ENCODE data around the gene IL34. TPM values are rescaled to one million over a fixed set of nuclear protein-coding genes. Genes with fewer than 3 reads are reported as not detected.
"Not testable (repeated sequence)": the region's sequence is repeated elsewhere in the genome, so short reads cannot be mapped to it uniquely, and the experiment has no call there.

The IL34 gene
- total RNA-seq, 1 donor from 2014 or later: 0.86 TPM

GRCh38 chr16:70634861-70635260 is 11.5 kb upstream of the IL34 start:
- H3K4me3 ChIP-seq (ENCODE audit: low read depth, low read length): no peak overlapping the region
- no peak for DNase-seq (ENCODE audit: low read depth)
- no peak for TF ChIP-seq CTCF (conservative IDR thresholded peaks at IDR 0.05; ENCODE audit: low read depth, low read length)

GRCh38 chr16:70635336-70636016 is 10.9 kb upstream of the IL34 start:
- H3K4me3 ChIP-seq (ENCODE audit: low read depth, low read length): no peak overlapping the region
- TF ChIP-seq CTCF (conservative IDR thresholded peaks at IDR 0.05; ENCODE audit: low read depth, low read length): no peak
- no peak for DNase-seq (ENCODE audit: low read depth)

- DNase-seq (ENCODE audit: low read depth): no peak
- no peak for TF ChIP-seq CTCF (conservative IDR thresholded peaks at IDR 0.05; ENCODE audit: low read depth, low read length)
- H3K4me3 ChIP-seq (ENCODE audit: low read depth, low read length): no peak overlapping the region
Observed at GRCh38 chr16:70638814-70639792, 7.3 kb upstream of the IL34 start.

GRCh38 chr16:70642633-70643032 is 3.7 kb upstream of the IL34 start:
- no peak for TF ChIP-seq CTCF (conservative IDR thresholded peaks at IDR 0.05; ENCODE audit: low read depth, low read length)
- H3K4me3 ChIP-seq (ENCODE audit: low read depth, low read length): no peak overlapping the region
- no peak for DNase-seq (ENCODE audit: low read depth)

GRCh38 chr16:70643264-70643663 is 3.1 kb upstream of the IL34 start:
- not testable (repeated sequence) for DNase-seq (ENCODE audit: low read depth); H3K4me3 ChIP-seq (ENCODE audit: low read depth, low read length)

GRCh38 chr16:70644763-70645597 is 1.4 kb upstream of the IL34 start:
- TF ChIP-seq CTCF (conservative IDR thresholded peaks at IDR 0.05; ENCODE audit: low read depth, low read length): no peak
- no peak for DNase-seq (ENCODE audit: low read depth)
- no peak overlapping the region for H3K4me3 ChIP-seq (ENCODE audit: low read depth, low read length)
